SK-N-SH (cell line): ENCODE results near the gene ABAT. TPM values are rescaled to one million over a fixed set of nuclear protein-coding genes. Genes with fewer than 3 reads are reported as not detected.

Experiments
- CTCF ChIA-PET: fragments of 300-600, 350-600 bp; formaldehyde crosslinking; extraction: SDS; loops from one replicate; lab custom pipeline; 2021; lab: Yijun Ruan, JAX
- POLR2A ChIA-PET: fragments of 350-600 bp; sonication (Branson Sonifier 250); formaldehyde crosslinking; extraction: SDS; loops from one replicate; lab custom pipeline; 2020; ENCODE audit warnings: antibody characterized with exemption, inconsistent platforms; lab: Yijun Ruan, JAX
- DNase-seq: peaks from one replicate; pipeline ENCODE4 v3.0.0; 2012
- H2AFZ ChIP-seq: fragments of 200-600 bp; sonication (generic); 2 replicates; pipeline ENCODE4 v1.8.1; 2016; ENCODE audit warnings: antibody characterized with exemption, mild to moderate bottlenecking, low read depth
- H3F3A ChIP-seq: fragments of 200-600 bp; sonication (generic); replicated peaks from 2 replicates; pipeline ENCODE3; 2016; ENCODE audit warnings: antibody characterized with exemption, mild to moderate bottlenecking; ENCODE audit not compliant: insufficient read depth
- H3K27ac ChIP-seq, 2 experiments: fragments of 200-500 bp in 1 of 2; fragments of 200-600 bp in 1 of 2; sonication (Bioruptor generic) in 1 of 2; sonication (generic), shearing (Covaris generic) in 1 of 2; 2 replicates each; pipeline versions ENCODE4 v1.5.1 to v1.6.1; 2014 to 2016; ENCODE audit warnings: low read depth in 2 of 2, inconsistent platforms in 1 of 2, low read length in 1 of 2, mild to moderate bottlenecking in 1 of 2, mixed read lengths in 1 of 2
- H3K27me3 ChIP-seq: fragments of 200-600 bp; sonication (generic), shearing (Covaris generic); 2 replicates; pipeline ENCODE4 v1.6.1; 2016; ENCODE audit warnings: mixed run types; ENCODE audit not compliant: insufficient read depth
- H3K36me3 ChIP-seq, 2 experiments: fragments of 200-500 bp in 1 of 2; fragments of 200-600 bp in 1 of 2; sonication (Bioruptor generic) in 1 of 2; sonication (generic) in 1 of 2; replicated peaks in 1 of 2; 2 replicates each; pipeline versions ENCODE3 to v1.5.1; 2014 to 2016; ENCODE audit warnings: low read length in 1 of 2, mild to moderate bottlenecking in 1 of 2; ENCODE audit not compliant: insufficient read depth in 2 of 2, control insufficient read depth in 1 of 2
- H3K4me1 ChIP-seq, 2 experiments: fragments of 200-500 bp in 1 of 2; fragments of 200-600 bp in 1 of 2; sonication (Bioruptor generic) in 1 of 2; sonication (generic), shearing (Covaris generic) in 1 of 2; 2 replicates each; pipeline versions ENCODE4 v1.5.1 to v1.6.1; 2014 to 2016; ENCODE audit warnings: low read depth in 1 of 2, low read length in 1 of 2, mixed run types in 1 of 2; ENCODE audit not compliant: insufficient read depth in 2 of 2, control insufficient read depth in 1 of 2
- H3K4me2 ChIP-seq: fragments of 200-600 bp; sonication (generic), shearing (Covaris generic); 2 replicates; pipeline ENCODE4 v1.6.1; 2017; ENCODE audit warnings: mixed run types
- H3K4me3 ChIP-seq, 2 experiments: fragments of 200-500 bp in 1 of 2; fragments of 200-600 bp in 1 of 2; sonication (Bioruptor generic) in 1 of 2; sonication (generic), shearing (Covaris generic) in 1 of 2; 2 replicates each; pipeline versions ENCODE4 v1.5.1 to v1.8.1; 2014 to 2016; ENCODE audit warnings: low read depth in 2 of 2, inconsistent platforms in 1 of 2, low read length in 1 of 2, mild to moderate bottlenecking in 1 of 2, mixed read lengths in 1 of 2, moderate library complexity in 1 of 2
- H3K79me2 ChIP-seq: fragments of 200-600 bp; sonication (generic); 2 replicates; pipeline ENCODE4 v1.8.1; 2017; ENCODE audit warnings: mild to moderate bottlenecking; ENCODE audit not compliant: insufficient read depth
- H3K9ac ChIP-seq: fragments of 200-600 bp; sonication (generic); 2 replicates; pipeline ENCODE4 v1.6.1; 2017; ENCODE audit warnings: mixed run types
- H3K9me2 ChIP-seq: fragments of 200-600 bp; sonication (generic); 2 replicates; pipeline ENCODE4 v1.6.1; 2017; ENCODE audit warnings: mixed run types
- H3K9me3 ChIP-seq: fragments of 200-600 bp; sonication (generic); 2 replicates; pipeline ENCODE4 v1.6.1; 2017; ENCODE audit warnings: mixed run types, mild to moderate bottlenecking, moderate library complexity
- H4K20me1 ChIP-seq: fragments of 200-600 bp; sonication (generic); 2 replicates; pipeline ENCODE4 v1.6.1; 2017; ENCODE audit warnings: mild to moderate bottlenecking, mixed run types; ENCODE audit not compliant: insufficient read depth
- CHD2 ChIP-seq: fragments of 150-350 bp; IDR thresholded peaks from 2 replicates; pipeline ENCODE4 v1.6.1; 2018; ENCODE audit warnings: low read length; ENCODE audit not compliant: partially characterized antibody
- CTCF ChIP-seq: fragments of 200-600 bp; sonication (generic); IDR thresholded peaks from 2 replicates; pipeline ENCODE4 v1.6.1; 2017; ENCODE audit warnings: antibody characterized with exemption, mild to moderate bottlenecking, moderate library complexity
- ELF1 ChIP-seq: IDR thresholded peaks from 2 replicates; pipeline ENCODE4 v1.4.0; 2012
- EZH2phosphoT487 ChIP-seq: fragments of 200-600 bp; sonication (generic); IDR thresholded peaks from 2 replicates; pipeline ENCODE4 v1.6.1; 2017; ENCODE audit warnings: low read depth, mixed run types, mild to moderate bottlenecking, antibody characterized with exemption, moderate library complexity, borderline replicate concordance
- FOXJ3 ChIP-seq: sonication (generic); formaldehyde crosslinking; IDR thresholded peaks from 2 replicates; pipeline ENCODE4 v1.5.1; 2020; ENCODE audit warnings: mild to moderate bottlenecking, missing genetic modification reagents
- GABPA ChIP-seq: IDR thresholded peaks from 2 replicates; pipeline ENCODE4 v1.4.0; 2012; ENCODE audit warnings: low read depth, mild to moderate bottlenecking
- JUND ChIP-seq: IDR thresholded peaks from 2 replicates; pipeline ENCODE4 v1.4.0; 2012
- MAX ChIP-seq: IDR thresholded peaks from 2 replicates; pipeline ENCODE4 v1.4.0; 2012; ENCODE audit warnings: low read depth
- NFIC ChIP-seq: IDR thresholded peaks from 2 replicates; pipeline ENCODE4 v1.4.0; 2012; ENCODE audit warnings: borderline replicate concordance
- POLR2AphosphoS5 ChIP-seq: IDR thresholded peaks from 2 replicates; pipeline ENCODE4 v1.6.1; 2012; ENCODE audit warnings: low read depth, low read length
- RAD21 ChIP-seq: IDR thresholded peaks from 2 replicates; pipeline ENCODE4 v1.6.1; 2012; ENCODE audit warnings: mild to moderate bottlenecking, low read length
- RCOR1 ChIP-seq: fragments of 150-350 bp; IDR thresholded peaks from 2 replicates; pipeline ENCODE4 v1.6.1; 2017; ENCODE audit warnings: antibody characterized with exemption, low read length
- REST ChIP-seq: IDR thresholded peaks from 2 replicates; pipeline ENCODE4 v1.6.1; 2012; ENCODE audit warnings: mild to moderate bottlenecking, low read depth, low read length, moderate library complexity
- RXRA ChIP-seq: IDR thresholded peaks from 2 replicates; pipeline ENCODE4 v1.4.0; 2012; ENCODE audit warnings: low read depth, mild to moderate bottlenecking, borderline replicate concordance
- SIN3A ChIP-seq: IDR thresholded peaks from 2 replicates; pipeline ENCODE4 v1.6.1; 2012; ENCODE audit warnings: low read depth, mild to moderate bottlenecking, low read length, moderate library complexity, borderline replicate concordance
- SMC3 ChIP-seq: IDR thresholded peaks from 2 replicates; pipeline ENCODE4 v1.6.1; 2012; ENCODE audit warnings: low read depth, low read length, improper control_type of control experiment
- TAF1 ChIP-seq: IDR thresholded peaks from 2 replicates; pipeline ENCODE4 v1.6.1; 2012; ENCODE audit warnings: low read depth, mild to moderate bottlenecking, low read length, moderate library complexity, borderline replicate concordance
- TEAD4 ChIP-seq: IDR thresholded peaks from 2 replicates; pipeline ENCODE4 v1.4.0; 2012; ENCODE audit warnings: mild to moderate bottlenecking, borderline replicate concordance; ENCODE audit not compliant: insufficient read depth
- USF1 ChIP-seq: IDR thresholded peaks from 2 replicates; pipeline ENCODE4 v1.4.0; 2012; ENCODE audit warnings: low read depth, borderline replicate concordance
- USF2 ChIP-seq: fragments of 150-350 bp; IDR thresholded peaks from 2 replicates; pipeline ENCODE4 v1.6.1; 2017; ENCODE audit warnings: antibody characterized with exemption, low read length, low read depth, borderline replicate concordance
- WGBS: methylation state at CpG from one replicate; pipeline ENCODE4 v1.1.6; 2017; ENCODE audit warnings: low lambda C conversion rate; 5-methylcytosine and 5-hydroxymethylcytosine counted together
- polyA plus RNA-seq, 3 experiments: library from polyadenylated mRNA; depleted of rRNA; stranded (reverse); fragments of >200 nt; gene quantifications; 2 replicates each; pipeline ENCODE4 v1.2.3, GENCODE V29; 2012

The ABAT gene
- polyA plus RNA-seq, 1 of the 3 experiments (the other 2 are of a cell fraction) = 4.7 TPM

- Histone ChIP-seq H2AFZ (no peak overlapping the region), H3K36me3 (no peaks in the 10 kb centered on the region), H3K27me3 (no peaks in the 10 kb centered on the region), H3K9me2 (no peaks in the 10 kb centered on the region), H3F3A (no peaks in the 10 kb centered on the region), H3K9ac (no peak overlapping the region), H3K9me3 (no peaks in the 10 kb centered on the region), H3K4me2 (no peak overlapping the region), H3K79me2 (no peaks in the 10 kb centered on the region), H3K4me1 (peaks cover 0 to 3% of the 10 kb centered on the region in 2 experiments; a peak in 1 of 4 replicates), H4K20me1 (no peaks in the 10 kb centered on the region), H3K4me3 (no peak overlapping the region), H3K27ac (no peak overlapping the region)
- TF ChIP-seq RAD21 = no peak
- no peak for TF ChIP-seq USF1
- no peak for TF ChIP-seq CHD2
- no peak for TF ChIP-seq MAX
- no peak for TF ChIP-seq FOXJ3 (CRISPR knock-in tag)
- no peak for TF ChIP-seq RXRA
- no peak for TF ChIP-seq RCOR1
- no peak for TF ChIP-seq USF2
- no peak for TF ChIP-seq SMC3
- TF ChIP-seq JUND = no peak
- no peak for TF ChIP-seq TAF1
- no peak for TF ChIP-seq SIN3A
- no peak for TF ChIP-seq REST
- no peak for TF ChIP-seq GABPA
- no peak for TF ChIP-seq ELF1
- TF ChIP-seq TEAD4 = no peak
- no peak for TF ChIP-seq POLR2AphosphoS5
- no peak for TF ChIP-seq CTCF
- TF ChIP-seq NFIC = no peak
- TF ChIP-seq EZH2phosphoT487 = no peak
- 85% methylated on average over 12 of the region's 12 CpGs for WGBS
- ChIA-PET POLR2A (no interaction called here), CTCF (no interaction called here)
- DNase-seq = no peak
These were observed 94.3 kb downstream of the ABAT start for GRCh38 chr16:8768692-8769091.
